Right renal cortex interstitium (tissue), 3 donors: ENCODE data around the gene PPP1R15B. TPM values are rescaled to one million over a fixed set of nuclear protein-coding genes. Genes with fewer than 3 reads are reported as not detected.

Experiments
- DNase-seq, 3 donors: peaks; one replicate each; pipeline ENCODE4 v3.0.0-alpha.2; 2013; ENCODE audit warnings: low read depth in 3 of 3, low spot score in 2 of 3
- polyA plus RNA-seq, 3 donors: library from polyadenylated mRNA; unstranded; fragments of 120-200 nt; gene quantifications; one replicate each; pipeline ENCODE4 v1.2.1, GENCODE V29; 2013; ENCODE audit not compliant: insufficient read length in 3 of 3

Gene PPP1R15B
- polyA plus RNA-seq, 3 donors, result 39.7 to 43.2 (median 39.7) TPM

DNA sequence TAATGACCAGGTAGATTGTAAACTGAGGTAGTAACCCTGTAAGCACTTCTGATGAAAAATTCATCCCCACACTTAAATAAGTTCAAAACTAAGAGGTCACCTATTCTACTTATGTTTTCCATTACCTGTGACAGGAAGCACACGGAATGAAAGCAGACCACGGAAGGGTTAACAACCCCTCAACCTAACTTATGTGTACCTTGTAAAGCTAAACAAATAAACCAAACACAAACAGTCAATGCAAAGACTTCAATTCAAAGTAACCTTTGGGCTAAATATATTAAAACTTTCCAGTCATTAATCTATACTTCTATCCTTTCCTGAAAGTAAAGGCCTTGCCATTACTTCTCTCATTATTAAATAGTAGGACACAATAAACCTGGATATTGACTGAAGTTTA is 7.0 kb downstream of the PPP1R15B start:
- DNase-seq, result no peak

DNA sequence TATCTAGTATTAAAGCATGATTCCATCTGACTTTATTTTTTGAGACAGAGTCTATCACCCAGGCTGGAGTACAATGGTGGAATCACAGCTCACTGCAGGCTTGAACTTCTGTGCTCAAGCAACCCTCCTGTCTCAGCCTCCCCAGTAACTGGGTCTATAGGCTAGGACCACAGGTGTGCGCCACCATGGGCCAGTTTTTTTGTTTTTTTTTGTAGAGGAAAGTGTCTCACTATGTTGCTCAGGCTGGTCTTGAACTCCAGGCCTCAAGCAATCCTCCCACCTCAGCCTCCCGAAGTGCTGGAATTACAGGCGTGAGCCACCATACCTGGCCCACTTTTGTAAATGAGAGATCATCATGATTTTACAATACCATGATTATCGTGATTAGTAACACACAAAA is 9.2 kb downstream of the PPP1R15B start:
- DNase-seq, result no peak

DNA sequence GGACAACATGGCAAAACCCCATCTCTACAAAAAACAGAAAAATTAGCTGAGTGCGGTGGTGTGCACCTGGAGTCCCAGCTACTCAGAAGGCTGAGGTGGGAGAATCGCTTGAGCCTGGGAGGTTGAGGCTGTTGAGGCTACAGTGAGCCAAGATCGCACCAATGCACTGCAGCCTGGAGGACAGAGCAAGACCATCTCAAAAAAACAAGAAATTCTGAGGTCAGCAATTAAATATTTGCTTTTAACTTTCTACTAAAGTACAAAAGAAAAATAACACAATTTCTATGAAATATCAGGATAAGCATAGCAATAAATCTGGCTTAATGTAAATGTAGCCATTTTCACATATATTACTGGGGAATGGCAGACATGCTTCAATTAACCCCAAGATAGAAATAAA is 9.9 kb downstream of the PPP1R15B start:
- DNase-seq, result no peak

DNA sequence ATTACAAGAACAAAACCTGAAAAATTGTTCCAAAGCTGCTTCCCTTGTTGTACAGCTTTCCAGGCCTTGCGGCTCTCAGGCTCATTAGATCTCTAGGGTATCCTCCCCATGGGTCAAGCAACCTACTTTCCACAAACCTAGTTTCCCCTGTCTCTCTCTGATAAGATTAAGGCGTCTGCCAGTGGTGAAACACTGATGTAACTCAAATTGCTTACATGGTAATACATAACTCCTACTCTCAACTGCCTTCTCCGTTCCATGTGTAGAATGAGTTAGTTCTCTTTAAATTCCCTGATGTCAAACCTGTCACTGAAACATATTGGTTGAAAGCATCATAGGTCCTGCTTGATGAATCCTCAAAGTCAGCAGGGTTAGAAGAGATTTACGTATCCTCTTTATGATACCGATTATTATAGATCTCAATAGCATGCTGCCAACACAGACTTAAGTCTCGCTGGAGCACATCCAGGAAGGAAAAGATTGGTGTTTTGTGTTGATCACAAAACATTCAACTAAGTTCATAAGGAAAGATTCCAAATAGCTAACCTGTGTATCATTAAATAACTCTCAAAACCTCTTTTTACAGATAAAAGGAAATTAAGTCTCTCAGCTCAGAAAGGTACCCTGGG is 10.6 kb downstream of the PPP1R15B start:
- DNase-seq, result no peak

DNA sequence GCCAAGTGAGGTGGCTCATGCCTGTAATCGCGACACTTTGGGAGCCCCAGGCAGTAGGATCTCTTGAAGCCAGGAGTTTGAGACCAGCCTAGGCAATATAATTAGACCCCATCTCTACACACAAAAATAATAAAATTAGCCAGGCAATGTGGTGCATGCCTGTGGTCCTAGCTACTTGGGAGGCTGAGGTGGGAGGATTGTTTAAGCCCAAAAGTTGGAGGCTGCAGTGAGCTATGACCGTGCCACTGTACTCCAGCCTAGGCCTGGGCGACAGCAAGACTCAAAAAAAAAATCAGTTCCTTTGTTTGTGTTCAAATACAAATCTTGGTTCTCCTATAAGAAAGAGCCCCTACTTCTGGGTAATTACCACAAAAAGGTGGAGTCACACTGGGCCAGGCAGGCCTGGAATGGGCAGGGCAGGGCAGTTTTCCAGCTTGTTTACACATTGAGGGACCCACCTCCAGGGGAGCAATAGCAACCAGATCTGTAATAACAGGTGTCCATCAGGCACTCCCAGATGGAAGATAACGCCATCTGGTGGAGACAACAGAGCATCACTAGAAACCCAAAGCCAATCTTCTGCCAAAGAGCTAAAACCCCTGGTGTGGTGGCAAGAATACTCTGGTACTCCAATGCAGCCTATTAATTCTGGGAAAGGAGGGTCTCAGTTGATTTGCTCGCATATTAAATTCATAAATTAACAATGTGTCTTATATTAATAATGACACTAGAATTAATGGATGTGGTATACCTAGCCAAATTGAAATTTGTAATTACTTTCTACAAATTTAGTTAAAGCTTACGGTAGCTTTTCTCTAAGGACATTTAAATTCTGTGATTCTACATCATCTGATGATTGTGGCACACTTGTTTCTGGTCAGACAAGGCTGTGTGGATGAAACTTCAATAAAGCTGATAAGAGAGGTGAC is 13.2 kb downstream of the PPP1R15B start:
- DNase-seq, result peak in 2 of 3 donors; percentile 45 to 63

DNA sequence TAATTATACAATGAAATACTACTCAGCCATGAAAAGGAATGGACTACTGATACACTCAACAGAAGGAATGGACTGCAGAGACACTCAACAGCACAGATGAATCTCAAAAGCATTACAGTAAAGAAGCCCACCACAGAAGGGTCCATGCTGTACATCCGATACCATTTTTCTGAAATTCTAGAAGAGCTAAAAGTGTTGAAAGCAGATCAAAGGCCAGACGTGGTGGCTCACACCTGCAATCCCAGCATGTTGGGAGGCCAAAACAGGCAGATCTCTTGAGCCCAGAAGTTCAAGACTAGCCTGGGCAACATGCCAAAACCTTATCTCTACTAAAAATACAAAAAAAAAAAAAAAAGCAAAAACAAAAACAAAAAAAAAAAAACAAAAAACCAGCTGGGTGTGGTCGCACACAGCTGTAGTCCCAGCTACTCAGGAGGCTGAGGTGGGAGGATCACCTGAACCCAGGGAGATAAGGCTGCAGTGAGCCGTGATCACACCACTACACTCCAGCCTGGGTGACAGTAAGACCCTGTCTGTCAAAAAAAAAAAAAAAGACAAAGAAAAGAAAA is 15.5 kb downstream of the PPP1R15B start:
- DNase-seq, result no peak

DNA sequence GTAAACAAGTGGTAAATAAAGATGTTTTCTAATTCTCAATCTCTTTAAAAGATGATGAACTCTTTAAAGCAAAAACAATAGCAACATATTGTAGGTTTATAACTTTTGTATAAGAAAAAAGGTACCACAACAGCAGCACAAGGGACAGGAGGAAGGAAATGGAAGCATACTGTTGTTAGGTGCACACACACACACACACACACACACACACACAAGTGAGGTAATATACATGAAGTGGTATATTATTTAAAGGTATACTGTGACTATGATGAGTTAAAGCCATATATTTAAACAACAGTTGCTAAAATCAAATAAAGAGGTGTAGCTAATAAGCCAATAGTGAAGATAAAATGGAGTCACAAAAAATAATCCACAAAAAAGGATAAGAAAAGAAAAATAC is 20.0 kb downstream of the PPP1R15B start:
- no peak for DNase-seq

DNA sequence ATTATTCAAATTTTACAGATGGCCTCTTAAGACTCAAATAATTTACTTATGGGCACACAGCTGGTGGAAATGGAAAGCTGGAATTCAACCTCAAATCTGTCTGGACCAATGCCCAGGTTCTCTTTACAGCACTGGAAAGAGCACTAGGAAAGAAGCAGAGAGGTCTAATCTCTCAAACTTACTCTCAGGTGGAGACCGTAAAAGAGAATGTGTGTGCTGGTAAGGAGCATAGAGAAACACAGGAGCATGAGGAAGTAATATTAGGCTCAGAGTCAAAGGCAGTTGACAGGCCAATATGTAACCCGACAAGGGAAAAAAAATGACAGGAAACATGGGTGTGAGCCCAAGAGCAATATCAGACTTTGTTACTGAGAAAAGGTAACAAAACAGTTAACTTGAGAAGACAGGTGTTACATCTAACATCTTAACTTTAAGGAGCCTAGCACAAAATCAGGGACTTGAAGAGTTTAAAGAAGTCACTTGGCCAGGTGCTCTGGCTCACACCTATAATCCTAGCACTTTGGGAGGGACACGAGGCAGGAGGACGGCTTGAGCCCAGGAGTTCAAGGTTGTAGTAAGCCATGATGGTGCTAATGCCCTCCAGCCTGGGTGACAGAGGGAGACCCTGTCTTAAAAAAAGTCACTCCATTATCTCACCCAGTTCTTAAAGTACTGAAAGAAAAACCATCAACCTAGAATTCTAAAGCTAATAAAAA is 20.7 kb downstream of the PPP1R15B start:
- DNase-seq, result no peak

DNA sequence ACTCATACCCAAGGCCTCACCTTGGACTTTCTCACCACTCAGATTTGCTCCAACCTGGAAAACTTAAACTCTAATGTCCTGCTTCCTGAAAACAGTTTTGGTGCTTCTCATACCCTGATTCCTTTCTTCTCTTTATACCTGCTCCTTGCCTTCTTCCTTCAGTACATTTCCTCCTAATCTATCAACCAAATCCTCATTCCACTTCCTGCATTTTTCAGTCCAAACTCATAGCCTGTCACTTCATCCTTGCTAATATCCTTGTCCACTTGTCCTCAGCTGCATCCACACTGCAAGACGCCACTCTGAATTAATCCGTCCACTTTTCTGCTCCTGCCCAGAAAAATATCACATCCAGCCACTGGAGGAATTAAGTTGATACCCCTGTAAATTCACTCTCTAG is 25.9 kb downstream of the PPP1R15B start:
- DNase-seq, result no peak

DNA sequence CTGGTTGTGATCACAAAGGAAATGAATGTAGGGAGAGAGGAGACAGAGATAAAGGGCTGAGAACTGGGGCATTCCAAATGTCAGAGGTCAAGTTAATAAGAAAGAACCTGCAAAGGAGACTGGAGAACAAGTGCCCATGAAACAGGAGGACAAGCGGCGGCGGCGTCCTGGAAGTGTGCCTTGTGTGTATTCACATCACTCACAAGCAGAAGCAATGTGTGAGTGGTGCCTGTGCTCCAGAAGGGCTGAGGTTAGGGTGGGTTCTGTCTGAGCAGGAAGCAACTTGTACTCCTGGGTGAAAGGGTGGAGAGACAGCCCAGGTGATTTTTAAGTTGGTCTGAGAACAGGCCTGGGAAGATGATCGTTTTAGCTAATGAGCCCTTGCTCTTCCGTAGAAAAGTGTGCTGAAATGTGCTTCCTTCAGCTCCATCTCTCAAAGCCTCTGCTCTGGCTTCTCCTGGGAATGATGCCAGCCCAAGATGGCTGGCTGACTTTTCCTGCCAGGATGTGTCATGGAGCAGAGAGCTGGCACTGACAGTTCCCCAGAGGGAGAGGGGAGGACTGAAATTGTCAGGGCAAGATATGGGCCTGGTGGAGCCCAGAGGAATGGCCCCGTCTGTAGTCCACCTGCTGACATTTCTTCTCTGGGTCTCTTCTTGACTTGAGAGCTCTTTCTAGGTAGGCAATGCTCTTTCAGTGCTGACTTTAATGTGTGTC is 26.8 kb downstream of the PPP1R15B start:
- DNase-seq, result no peak

DNA sequence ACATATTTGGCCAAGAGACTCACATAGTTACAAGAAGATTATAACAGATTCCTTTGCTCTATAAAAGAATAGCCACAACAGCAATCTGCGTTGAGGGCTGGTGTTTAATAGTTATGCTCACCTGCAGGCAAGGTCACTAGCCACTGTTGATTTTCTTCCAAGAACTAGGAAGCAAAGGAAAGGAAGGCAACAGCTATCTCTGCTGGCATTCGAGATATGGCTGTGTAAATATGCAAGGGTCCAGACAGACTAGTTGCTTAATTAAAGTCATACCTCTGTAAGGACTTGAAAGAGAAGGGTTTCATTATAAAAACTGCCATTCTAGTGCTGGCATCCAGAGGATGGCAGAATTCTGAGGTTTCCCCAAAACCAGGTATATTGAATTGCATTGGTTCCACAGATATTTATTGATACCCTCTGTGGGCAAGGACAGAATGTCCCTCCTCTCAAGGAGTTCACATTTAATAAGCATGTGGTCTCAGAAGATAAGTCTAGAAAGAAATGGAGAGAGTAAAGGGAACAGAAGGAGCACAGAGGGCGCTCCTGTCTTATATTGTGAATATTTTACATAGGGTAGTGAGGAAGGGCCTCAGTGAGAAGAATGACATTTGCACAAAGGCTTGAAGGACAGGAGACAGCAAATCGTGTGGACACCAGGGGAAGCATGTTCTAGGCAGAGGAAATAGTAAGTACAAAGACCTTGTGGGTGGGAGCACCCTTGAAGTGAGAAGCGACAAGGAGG is 28.3 kb downstream of the PPP1R15B start:
- no peak for DNase-seq

DNA sequence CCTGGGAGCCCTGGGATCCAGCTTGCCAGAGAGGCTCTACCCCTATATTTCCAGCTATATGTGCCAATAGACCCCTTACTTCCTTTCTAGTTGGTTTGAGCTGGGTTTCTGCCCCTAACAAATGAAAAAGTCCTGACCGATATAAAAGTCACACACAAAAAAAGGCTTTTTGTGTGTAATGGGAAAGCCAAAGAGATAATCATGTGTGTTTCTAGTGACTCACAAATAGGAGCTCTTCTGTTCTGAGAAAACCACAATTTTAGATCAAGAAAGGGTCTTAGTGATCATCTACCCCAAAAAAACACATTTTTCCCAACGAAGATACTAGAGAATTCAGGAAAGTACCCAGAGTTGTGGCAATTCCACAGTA is 28.9 kb downstream of the PPP1R15B start:
- DNase-seq, result no peak

DNA sequence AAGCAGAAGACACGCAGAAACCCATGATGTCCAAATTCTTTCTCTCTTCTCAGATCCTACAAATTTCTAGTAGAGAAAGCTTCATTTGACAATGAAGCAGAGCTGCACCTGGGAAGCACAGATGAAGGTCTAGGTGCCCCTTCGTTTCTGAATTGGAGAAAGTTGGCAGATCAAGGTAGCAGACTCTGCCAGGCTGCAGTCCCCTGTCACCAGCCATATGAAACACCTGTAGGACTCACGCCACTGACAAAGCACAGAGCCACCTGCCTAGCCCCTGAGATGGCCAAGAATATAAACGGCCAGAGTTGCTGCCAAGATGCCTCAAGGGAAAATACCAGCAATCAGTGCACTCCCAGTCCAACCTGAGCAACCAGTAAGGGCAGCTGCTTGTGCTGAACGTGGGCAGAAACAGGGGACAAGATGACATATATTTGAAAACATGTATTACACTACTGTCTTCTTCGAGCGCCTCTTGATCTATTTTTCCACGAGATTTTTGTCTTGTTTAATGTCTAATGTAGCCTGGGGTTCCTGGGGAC is 31.3 kb downstream of the PPP1R15B start:
- DNase-seq, result no peak

DNA sequence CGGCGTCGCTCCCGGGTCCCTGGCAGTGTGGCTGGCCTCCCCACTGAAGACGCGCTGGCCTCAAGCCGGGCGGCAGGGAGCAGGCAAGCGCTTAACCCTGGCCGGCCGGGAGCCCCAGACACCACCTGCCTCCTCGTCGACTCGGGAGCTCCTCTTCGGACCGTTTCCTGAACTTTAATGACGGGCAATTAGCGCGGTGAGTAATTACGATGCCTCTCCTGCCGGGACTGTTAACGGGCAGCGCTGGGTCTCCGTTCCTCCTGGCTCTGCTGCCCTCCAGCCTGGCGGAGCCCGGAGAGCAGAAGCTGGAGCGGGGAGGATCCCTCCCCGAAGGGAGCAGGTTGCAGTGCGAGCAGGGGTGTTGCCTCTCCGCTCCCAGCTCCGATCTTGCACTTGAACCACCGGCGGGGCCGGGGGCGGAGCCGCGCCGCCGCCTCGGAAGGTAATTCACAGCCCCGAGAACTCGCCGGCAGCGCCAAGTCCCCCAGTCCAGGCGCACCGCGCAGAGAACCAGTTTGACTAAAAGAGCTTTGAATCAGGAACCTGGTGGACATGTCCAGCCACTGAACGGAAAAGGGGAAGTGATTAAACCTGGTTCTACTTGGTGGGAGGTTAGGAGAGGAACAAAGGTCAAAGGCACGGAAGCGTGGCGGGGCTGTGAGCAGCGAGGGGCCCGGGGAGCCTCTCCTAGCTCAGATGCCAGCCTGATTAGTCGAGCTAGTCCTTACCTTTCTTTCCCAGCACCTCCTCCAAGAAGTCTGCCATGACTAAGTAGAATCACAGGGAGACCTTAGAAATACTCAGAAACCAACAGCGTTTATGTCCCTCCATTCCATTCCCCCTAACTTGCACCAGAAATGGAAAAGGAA is 33.6 kb downstream of the PPP1R15B start:
- no peak for DNase-seq

DNA sequence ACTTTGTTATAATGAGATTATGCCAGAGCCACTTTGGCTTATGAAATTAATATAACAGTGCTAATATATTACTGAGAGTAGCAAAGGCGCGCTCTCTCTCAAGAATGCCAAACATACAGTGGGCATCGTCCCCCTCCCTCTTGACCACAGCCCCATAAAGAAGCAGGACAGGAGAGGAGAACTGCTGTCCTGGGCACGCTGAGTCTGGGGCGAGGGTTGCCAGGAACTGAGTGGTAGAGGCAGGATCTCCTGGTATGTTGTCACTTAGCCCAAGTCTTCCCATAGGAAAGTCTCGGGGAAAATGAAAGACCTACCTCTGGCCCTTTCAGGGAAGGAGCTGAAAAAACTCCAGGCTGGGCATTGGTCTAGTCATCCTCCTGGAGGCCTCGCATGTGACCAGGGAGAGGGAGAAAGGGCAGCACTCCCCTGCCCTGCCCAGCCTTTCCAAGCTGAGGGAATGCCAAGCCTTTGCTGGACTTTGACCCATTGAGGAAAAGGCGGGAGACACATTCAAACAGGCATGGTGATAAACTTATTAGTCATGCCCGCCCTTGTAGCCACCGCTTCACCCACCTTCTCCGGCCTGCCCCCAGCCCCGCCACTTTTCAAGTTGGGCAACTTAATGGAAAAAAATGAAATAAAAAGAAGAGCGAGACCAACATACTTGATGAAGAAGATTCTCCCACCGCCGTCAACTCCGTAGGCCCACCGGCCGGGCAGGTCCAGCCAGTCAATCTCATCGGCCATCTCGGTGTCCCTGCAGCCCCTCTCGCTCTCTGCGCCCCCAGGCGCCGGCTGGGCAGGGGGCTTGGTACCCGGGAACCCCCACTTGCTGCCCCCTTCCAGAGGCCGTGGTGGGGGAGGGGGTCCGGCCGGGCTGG is 34.5 kb downstream of the PPP1R15B start:
- no peak for DNase-seq

DNA sequence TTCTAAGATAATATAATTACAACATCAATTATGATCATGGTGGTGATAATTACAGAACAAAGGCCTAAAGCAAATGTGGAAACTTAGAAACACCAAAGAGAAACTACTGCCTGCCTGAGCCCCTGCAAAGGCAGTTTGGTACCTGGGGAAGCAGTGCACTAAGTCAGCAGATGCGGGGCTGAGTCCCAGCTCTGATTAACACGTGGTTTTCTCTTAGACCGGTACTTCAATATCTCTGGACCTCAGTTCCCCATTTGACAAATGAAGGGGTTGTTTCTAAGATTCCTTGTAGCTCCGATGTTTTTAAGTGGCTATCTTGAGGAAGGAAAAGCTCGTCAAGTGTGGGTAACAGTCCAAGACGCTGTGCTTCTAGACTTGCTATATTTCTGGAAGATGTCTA is 35.2 kb downstream of the PPP1R15B start:
- no peak for DNase-seq

DNA sequence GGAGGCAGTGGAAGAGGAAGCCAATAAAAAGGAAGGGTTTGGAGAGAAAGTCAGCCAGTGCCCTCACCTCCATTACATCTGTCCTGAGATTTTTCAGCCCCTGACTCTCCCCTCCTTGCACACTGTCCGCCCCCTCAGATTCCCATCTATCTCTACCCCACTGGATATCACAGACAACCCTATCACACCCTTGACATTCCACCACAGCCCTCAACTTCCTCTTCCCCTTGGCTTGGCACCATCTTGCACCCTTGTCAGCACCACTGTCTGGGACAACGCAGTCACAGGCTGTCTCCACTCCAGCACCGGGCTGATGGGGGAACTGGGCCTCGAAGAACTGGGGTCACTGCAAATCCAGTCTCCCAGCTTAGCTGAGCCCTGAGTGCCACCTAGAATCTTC is 37.7 kb downstream of the PPP1R15B start:
- no peak for DNase-seq

DNA sequence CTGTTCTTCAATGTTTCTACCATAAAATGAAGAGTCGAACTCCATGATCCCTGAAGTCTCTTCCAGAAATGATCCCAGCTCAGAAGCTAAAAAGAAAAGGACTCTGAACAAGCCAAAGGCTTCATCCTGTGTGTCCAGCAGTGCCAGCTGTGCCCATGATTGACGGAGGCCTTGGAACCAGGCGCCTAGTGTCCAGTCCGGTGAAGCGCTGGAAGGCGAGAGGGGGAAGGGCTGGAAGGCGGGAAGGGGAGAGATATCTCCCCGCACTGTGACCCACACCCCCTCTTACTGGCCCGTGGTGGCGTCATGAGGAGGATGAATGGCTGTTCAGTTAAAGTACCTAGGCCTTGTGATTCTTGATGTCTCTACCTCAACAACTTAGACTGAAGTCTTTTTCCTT is 41.4 kb downstream of the PPP1R15B start:
- DNase-seq, result no peak
